Fibroblast of skin of abdomen (primary cell): ENCODE measurements around the gene TNK2.
"Not testable (repeated sequence)": the region's sequence is repeated elsewhere in the genome, so short reads cannot be mapped to it uniquely, and the experiment has no call there.

ENCODE experiments used
- DNase-seq: peaks from one replicate; pipeline ENCODE4 v3.0.0-alpha.2; 2013

The TNK2 gene

DNA sequence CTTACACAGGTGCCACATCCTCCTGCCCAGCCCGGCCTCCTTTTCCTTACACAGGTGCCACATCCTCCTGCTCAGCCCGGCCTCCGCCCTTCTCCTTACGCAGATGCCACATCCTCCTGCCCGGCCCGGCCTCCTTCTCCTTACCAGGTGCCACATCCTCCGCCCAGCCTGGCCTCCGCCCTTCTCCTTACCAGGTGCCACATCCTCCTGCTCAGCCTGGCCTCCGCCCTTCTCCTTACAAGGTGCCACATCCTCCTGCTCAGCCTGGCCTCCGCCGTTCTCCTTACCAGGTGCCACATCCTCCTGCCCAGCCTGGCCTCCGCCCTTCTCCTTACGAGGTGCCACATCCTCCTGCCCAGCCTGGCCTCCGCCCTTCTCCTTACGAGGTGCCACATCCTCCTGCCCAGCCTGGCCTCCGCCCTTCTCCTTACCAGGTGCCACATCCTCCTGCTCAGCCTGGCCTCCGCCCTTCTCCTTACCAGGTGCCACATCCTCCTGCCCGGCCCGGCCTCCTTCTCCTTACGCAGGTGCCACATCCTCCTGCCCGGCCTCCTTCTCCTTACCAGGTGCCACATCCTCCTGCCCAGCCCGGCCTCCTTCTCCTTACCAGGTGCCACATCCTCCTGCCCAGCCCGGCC, 92.0 kb downstream of the TNK2 start:
- DNase-seq, result not testable (repeated sequence)

- DNase-seq, result no peak
Measured at GRCh38 chr3:195815169-195815771, 93.1 kb downstream of the TNK2 start.

- no peak for DNase-seq
Measured at GRCh38 chr3:195813916-195814640, 94.3 kb downstream of the TNK2 start.
